ENCODE measurements around the gene OGFOD2. TPM values are rescaled to one million over a fixed set of nuclear protein-coding genes. Genes with fewer than 3 reads are reported as not detected.

OGFOD2 gene
- 10 to 100 TPM; 26.3 to 27.6 TPM for total RNA-seq

- H3K4me3 ChIP-seq: peak within 1 kb of the TSS; percentile 78 to 98
- H3K27ac ChIP-seq: peak within 1 kb of the TSS; percentile 96 to 97
- DNase-seq (ENCODE audit: low spot score): peak; percentile 87
- intact Hi-C loops (cut with DNase I): no loop called here
- no peaks in the 10 kb centered on the region for H3K27me3 ChIP-seq (replicated peaks; ENCODE audit: insufficient read depth)
- no peaks in the 10 kb centered on the region for H3K36me3 ChIP-seq
- under 1% methylated on average over 59 of the region's 66 CpGs for WGBS
- H3K9me3 ChIP-seq: no peaks in the 10 kb centered on the region
- H3K4me1 ChIP-seq (replicated peaks): peaks cover 24% of the 10 kb centered on the region
- TF ChIP-seq POLR2AphosphoS5 (IDR thresholded peaks at IDR 0.05) (peak; percentile 81), CTCF (IDR thresholded peaks at IDR 0.05) (peak in 1 of 4 experiments; percentile 14), POLR2A (IDR thresholded peaks at IDR 0.05) (no peak)
Observed at GRCh38 chr12:122974892-122975789, at the start of gene OGFOD2. OGFOD2 (plus strand) TSS chr12:122975244; CDS start chr12:122975252, 8 bp downstream.

DNA sequence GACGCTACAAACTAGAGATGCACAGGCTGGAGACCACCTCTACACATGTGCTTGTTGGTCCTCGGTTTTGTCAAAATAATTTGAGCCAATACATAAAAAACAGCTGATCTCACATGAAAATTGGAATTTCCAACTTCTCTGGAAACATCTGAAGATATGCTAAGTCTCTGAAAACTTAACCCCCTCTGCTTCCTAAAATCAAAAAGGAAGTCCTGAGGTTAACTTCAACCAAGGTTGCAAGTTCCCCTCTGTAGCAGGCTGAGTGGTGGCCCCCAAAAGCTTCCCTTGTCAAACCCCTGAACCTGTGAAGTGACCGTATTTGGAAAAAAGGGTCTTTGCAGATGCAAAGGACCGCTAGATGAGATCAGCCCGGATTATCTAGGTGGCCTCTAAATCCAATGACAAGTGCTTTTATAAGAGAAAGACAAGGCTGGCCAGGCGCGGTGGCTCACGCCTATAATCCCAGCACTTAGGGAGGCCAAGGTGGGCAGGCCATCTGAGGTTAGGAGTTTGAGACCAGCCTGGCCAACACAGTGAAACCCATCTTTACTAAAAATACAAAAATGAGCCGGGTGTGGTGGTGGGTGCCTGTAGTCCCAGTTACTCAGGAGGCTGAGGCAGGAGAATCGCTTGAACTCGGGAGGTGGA lies 47.2 kb upstream of the OGFOD2 start:
- WGBS: 89% methylated on average over 11 of the region's 11 CpGs
- Histone ChIP-seq H3K9me3 (no peaks in the 10 kb centered on the region), H3K4me3 (no peak overlapping the region), H3K27me3 (replicated peaks; ENCODE audit: insufficient read depth) (no peaks in the 10 kb centered on the region), H3K4me1 (replicated peaks) (no peaks in the 10 kb centered on the region), H3K36me3 (no peaks in the 10 kb centered on the region), H3K27ac (no peak overlapping the region)
- intact Hi-C loops (cut with DNase I): no loop called here
- TF ChIP-seq CTCF (IDR thresholded peaks at IDR 0.05) (no peak), POLR2A (IDR thresholded peaks at IDR 0.05) (no peak), POLR2AphosphoS5 (IDR thresholded peaks at IDR 0.05) (no peak)
- DNase-seq (ENCODE audit: low spot score): no peak

DNA sequence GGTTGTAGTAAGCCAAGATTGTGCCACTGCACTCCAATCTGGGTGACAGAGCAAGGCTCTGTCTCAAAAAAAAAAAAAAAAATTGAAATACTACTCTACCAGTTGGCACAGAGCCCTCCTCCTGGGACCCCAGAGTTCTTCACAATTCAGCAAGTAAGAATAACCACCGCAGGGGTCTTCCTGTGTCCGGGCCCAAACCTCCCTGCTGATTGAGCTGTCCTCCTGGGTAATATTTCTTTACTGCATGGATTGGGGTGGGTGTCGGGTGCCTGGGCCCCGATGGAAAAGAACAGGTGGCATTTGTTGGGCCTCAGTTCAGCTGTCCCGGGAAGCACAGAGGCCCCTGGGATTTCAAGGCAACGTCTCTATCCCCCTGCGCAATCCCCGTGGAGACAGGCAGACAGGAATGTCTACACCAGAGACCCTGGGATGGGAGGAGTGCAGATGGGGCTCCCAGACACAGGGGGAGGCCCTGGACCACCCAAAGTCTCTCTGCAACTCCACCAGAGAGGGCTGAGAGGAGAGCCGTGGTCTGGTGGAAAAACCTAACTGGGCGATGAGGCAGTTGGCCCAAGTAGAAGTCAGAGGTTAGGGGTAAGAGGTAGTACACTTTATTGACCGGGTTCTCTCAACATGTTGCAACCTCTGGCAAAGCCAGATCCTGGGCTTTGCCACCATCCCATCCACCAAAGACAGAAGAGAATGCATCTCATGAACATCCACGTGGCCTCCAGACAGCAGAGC lies 46.5 kb upstream of the OGFOD2 start:
- intact Hi-C loops (cut with DNase I): no loop called here
- Histone ChIP-seq H3K27me3 (replicated peaks; ENCODE audit: insufficient read depth) (no peaks in the 10 kb centered on the region), H3K27ac (no peak overlapping the region), H3K4me1 (replicated peaks) (no peaks in the 10 kb centered on the region), H3K36me3 (no peaks in the 10 kb centered on the region), H3K4me3 (no peak overlapping the region), H3K9me3 (no peaks in the 10 kb centered on the region)
- no peak for TF ChIP-seq POLR2A (IDR thresholded peaks at IDR 0.05)
- no peak for TF ChIP-seq POLR2AphosphoS5 (IDR thresholded peaks at IDR 0.05)
- no peak for TF ChIP-seq CTCF (IDR thresholded peaks at IDR 0.05)
- WGBS: 76% methylated on average over 12 of the region's 12 CpGs
- DNase-seq (ENCODE audit: low spot score): no peak

- WGBS: 83% methylated on average over 14 of the region's 14 CpGs
- Histone ChIP-seq H3K36me3 (no peaks in the 10 kb centered on the region), H3K27ac (no peak overlapping the region), H3K27me3 (replicated peaks; ENCODE audit: insufficient read depth) (no peaks in the 10 kb centered on the region), H3K4me3 (no peak overlapping the region), H3K4me1 (replicated peaks) (no peaks in the 10 kb centered on the region), H3K9me3 (no peaks in the 10 kb centered on the region)
- no peak for TF ChIP-seq CTCF (IDR thresholded peaks at IDR 0.05)
- no peak for TF ChIP-seq POLR2A (IDR thresholded peaks at IDR 0.05)
- no peak for TF ChIP-seq POLR2AphosphoS5 (IDR thresholded peaks at IDR 0.05)
- no peak for DNase-seq (ENCODE audit: low spot score)
- intact Hi-C loops (cut with DNase I): no loop called here
Observed at GRCh38 chr12:122929148-122929538, 45.9 kb upstream of the OGFOD2 start.
